ENCODE data around the gene CACUL1.

The CACUL1 gene

DNA sequence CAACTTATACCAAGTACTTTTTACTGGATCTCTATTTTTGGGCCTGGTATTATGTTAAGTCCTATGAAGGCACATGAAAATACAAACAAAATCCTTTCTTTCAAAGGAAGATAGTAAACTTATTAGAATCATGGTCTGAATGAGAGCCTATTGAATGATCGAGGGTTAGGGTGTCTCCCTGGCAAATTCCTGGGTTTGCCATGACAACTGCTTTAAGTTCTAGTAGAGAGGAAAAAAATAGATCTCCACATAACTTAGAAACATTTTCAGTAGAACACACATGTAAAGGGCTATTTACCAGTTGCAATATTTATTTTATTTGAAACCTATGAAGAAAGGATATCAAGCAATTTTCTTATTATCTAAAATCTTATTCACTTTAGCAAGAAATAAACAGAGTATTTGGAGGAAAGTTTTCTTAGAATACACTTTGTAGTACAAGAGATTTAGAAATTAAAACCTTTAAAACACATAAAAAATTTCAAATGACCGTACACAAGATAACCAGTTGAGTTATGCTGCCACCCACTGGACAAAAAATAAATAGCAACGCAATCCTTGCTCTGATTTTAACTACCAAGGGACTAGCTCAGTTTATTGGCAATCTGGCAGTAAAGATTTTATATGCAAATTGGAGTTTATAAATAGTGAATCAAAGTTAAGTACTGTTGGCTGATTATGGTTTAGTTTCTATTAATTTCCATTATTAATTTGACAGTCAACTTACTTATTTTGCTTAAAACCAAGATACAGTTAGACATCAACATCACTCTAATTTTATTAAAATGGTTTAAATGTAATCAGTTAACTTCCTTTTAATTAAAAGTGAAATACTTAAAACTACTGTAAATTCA lies 33.9 kb downstream of the CACUL1 start:
- ChIA-PET CTCF (interaction anchor here (0.7 to 6.1 kb wide), 21 partner anchors 8 to 320 kb away, joined by 3 to 129 read pairs (median 7); no protein-coding TSS in a partner anchor), POLR2A (no interaction called here)
- H3K4me3 ChIP-seq (ENCODE audit: low read depth, low read length) = no peak overlapping the region
- no peak for DNase-seq (ENCODE audit: low read depth, low spot score)
- TF ChIP-seq, protein P1, sequence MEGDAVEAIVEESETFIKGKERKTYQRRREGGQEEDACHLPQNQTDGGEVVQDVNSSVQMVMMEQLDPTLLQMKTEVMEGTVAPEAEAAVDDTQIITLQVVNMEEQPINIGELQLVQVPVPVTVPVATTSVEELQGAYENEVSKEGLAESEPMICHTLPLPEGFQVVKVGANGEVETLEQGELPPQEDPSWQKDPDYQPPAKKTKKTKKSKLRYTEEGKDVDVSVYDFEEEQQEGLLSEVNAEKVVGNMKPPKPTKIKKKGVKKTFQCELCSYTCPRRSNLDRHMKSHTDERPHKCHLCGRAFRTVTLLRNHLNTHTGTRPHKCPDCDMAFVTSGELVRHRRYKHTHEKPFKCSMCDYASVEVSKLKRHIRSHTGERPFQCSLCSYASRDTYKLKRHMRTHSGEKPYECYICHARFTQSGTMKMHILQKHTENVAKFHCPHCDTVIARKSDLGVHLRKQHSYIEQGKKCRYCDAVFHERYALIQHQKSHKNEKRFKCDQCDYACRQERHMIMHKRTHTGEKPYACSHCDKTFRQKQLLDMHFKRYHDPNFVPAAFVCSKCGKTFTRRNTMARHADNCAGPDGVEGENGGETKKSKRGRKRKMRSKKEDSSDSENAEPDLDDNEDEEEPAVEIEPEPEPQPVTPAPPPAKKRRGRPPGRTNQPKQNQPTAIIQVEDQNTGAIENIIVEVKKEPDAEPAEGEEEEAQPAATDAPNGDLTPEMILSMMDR (IDR thresholded peaks at IDR 0.05; ENCODE audit: insufficient read depth, low read length, missing control alignments) = peak; percentile 51

DNA sequence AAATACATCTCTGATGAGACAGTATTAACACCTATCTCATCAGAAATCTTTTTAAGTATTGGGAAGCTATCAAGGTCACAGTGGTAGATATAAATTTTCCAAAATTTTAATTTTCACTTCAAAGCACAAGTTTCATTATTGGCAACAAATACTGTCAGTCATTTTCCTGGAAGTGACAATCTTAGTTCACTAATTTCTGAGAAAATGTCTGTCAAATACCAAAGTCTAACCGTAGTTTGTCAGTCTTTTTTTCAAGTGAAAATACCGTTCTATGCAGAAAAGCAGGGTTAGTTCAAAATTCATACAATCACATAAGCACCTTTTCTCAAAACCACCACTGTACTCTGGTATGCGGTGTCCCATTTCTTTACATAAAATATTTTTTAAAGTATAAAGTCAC lies 40.4 kb downstream of the CACUL1 start:
- H3K4me3 ChIP-seq (ENCODE audit: low read depth, low read length) = no peak overlapping the region
- DNase-seq (ENCODE audit: low read depth, low spot score) = no peak
- CTCF ChIA-PET = interaction anchor here (1.2 kb wide), 3 partner anchors 8 to 145 kb away, joined by 3 to 6 read pairs (median 4); no protein-coding TSS in a partner anchor
- POLR2A ChIA-PET = no interaction called here
- TF ChIP-seq, protein P1 (IDR thresholded peaks at IDR 0.05; ENCODE audit: insufficient read depth, low read length, missing control alignments) = no peak

DNA sequence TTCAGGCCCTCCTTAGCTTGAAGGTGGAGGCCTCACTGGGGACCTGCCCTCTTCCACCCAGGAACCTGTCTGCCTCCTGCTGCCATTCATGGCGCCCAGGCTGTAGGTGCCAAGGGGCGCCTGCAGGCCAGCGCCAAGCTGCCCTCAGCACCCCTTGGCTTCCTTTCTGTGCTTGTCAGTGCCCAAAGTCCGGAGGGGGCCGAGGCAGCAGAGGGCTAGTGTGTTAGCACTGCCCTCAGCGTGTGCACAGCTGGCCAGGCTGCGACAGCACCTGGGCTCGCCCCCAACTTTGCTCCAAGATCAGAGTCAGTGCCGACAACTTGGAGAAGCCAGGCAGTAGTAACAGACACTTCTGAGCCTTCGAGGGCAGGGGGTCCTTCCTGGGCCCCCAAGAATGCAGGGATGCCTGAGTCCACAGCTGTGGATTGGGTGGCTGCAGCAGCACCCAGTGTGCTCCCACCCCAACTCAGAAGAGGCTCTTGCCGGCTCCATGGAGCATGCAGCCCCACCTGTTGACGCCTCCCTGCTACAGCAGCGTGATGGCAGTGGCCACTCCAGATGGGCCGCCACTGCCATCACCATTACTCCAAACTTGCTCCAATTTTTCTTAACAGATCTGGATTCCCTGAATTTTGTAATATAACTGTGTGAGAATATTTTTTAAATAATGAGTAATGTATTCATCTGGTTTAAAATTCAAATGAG lies 41.7 kb downstream of the CACUL1 start:
- TF ChIP-seq, protein P1 (IDR thresholded peaks at IDR 0.05; ENCODE audit: insufficient read depth, low read length, missing control alignments) = no peak
- CTCF ChIA-PET = interaction anchor here (1.2 to 13.6 kb wide), 4 partner anchors 8 to 14 kb away, joined by 3 to 98 read pairs (median 4); no protein-coding TSS in a partner anchor
- no peak overlapping the region for H3K4me3 ChIP-seq (ENCODE audit: low read depth, low read length)
- POLR2A ChIA-PET = no interaction called here
- DNase-seq (ENCODE audit: low read depth, low spot score) = no peak

DNA sequence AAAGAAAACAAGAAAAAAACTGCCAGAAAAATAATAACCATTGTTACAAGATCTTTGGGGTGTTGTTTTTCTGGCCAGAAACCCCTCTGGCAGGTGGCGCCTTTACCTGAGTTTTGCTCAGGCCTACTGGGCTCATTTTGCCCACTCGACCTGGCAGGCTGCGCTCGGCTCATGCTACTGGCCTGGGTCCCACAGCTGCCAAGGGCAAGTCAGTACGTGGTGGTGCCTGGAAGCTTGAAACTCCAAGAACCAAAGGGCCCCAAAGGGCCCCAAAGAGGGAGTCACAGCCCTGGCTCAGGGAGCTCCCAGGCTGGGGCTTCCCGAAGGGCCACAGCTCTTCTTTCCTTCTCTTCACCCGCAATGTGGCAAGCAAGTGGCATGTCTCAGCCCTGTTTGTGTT lies 42.7 kb downstream of the CACUL1 start:
- ChIA-PET CTCF (interaction anchor here (1.2 to 13.6 kb wide), 3 partner anchors 8 to 15 kb away, joined by 3 to 98 read pairs (median 4); no protein-coding TSS in a partner anchor), POLR2A (no interaction called here)
- TF ChIP-seq, protein P1 (IDR thresholded peaks at IDR 0.05; ENCODE audit: insufficient read depth, low read length, missing control alignments) = no peak
- DNase-seq (ENCODE audit: low read depth, low spot score) = no peak
- no peak overlapping the region for H3K4me3 ChIP-seq (ENCODE audit: low read depth, low read length)

DNA sequence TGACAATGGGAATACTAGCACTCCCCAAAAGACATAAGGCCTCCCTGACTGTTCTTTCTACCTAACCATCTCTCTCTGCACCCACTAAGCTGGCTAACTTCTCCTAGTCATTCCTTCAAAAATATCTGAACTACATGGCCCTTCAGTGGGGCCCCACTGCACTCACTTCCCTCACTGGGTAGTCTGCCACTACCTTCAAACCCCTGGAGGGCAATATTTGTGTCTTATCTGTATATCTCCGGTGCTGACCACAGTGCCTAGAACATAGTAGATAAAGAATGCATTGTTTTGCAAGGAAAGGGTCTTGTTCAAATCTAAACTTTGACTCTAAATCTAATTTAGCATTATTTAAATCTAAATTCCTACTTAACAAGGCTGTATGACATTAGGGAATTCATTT lies 44.3 kb downstream of the CACUL1 start:
- ChIA-PET POLR2A (no interaction called here), CTCF (interaction anchor here (13.6 kb wide), 1 partner anchor 10 kb away, joined by 98 read pairs; no protein-coding TSS in a partner anchor)
- DNase-seq (ENCODE audit: low read depth, low spot score) = no peak
- TF ChIP-seq, protein P1 (IDR thresholded peaks at IDR 0.05; ENCODE audit: insufficient read depth, low read length, missing control alignments) = no peak
- H3K4me3 ChIP-seq (ENCODE audit: low read depth, low read length) = no peak overlapping the region

DNA sequence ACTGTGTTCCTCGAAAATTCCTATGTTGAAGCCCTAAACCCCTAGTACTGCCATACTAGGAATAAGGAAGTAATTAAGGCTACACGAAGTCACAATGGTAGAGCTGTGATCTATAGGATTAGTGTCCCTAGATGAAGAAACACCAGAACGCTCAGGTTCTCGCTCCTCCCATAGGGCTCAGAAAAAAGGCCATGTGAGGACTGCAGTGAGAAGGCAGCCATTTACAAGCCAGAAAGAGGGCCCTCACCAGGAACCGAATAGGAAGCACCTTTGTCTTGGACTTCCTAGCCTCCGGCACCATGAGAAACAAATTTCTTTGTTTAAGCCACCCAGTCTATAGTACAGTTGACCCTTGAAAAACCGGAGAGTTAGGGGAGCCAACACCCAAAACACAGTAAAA lies 46.2 kb downstream of the CACUL1 start:
- H3K4me3 ChIP-seq (ENCODE audit: low read depth, low read length) = no peak overlapping the region
- ChIA-PET CTCF (interaction anchor here (0.6 to 13.6 kb wide), 4 partner anchors 12 to 876 kb away, joined by 3 to 98 read pairs (median 3); no protein-coding TSS in a partner anchor), POLR2A (no interaction called here)
- TF ChIP-seq, protein P1 (IDR thresholded peaks at IDR 0.05; ENCODE audit: insufficient read depth, low read length, missing control alignments) = no peak
- no peak for DNase-seq (ENCODE audit: low read depth, low spot score)

Measured in AG04449 (cell line).